ENCODE results near the gene ZNF221. TPM values are rescaled to one million over a fixed set of nuclear protein-coding genes. Genes with fewer than 3 reads are reported as not detected.

ZNF221 gene
- total RNA-seq, 4 donors from 2014 or later: 2.2 to 6.8 (median 4.0) TPM

- TF ChIP-seq CTCF (IDR thresholded peaks at IDR 0.05): no peak
- DNase-seq (ENCODE audit: low spot score): no peak
Observed at GRCh38 chr19:43997631-43998290, 46.7 kb downstream of the ZNF221 start.

DNA sequence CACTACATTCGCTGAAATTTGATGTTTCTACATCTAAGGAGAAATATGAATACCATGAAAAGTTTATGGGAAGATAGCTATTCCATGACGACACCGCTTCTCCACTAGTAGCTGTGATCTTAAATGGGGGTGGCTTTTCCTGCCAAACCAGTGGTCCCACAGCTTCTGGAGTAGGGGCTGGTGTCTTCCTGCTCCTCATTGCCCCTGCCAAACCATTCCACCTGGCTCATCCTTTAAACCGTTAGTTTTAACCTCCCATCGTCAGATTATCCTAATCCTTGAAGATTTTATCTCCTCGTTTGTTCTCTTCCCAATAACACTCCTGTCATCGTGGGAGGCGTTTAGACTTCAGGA, 51.2 kb downstream of the ZNF221 start:
- ATAC-seq (ENCODE audit: low FRiP score) (no peak), DNase-seq (ENCODE audit: low spot score) (no peak)
- no peak for TF ChIP-seq CTCF (IDR thresholded peaks at IDR 0.05)

More at GRCh38 chr19:43997631-43998290, 46.7 kb downstream of the ZNF221 start:
- no peak for ATAC-seq (ENCODE audit: low FRiP score)

DNA sequence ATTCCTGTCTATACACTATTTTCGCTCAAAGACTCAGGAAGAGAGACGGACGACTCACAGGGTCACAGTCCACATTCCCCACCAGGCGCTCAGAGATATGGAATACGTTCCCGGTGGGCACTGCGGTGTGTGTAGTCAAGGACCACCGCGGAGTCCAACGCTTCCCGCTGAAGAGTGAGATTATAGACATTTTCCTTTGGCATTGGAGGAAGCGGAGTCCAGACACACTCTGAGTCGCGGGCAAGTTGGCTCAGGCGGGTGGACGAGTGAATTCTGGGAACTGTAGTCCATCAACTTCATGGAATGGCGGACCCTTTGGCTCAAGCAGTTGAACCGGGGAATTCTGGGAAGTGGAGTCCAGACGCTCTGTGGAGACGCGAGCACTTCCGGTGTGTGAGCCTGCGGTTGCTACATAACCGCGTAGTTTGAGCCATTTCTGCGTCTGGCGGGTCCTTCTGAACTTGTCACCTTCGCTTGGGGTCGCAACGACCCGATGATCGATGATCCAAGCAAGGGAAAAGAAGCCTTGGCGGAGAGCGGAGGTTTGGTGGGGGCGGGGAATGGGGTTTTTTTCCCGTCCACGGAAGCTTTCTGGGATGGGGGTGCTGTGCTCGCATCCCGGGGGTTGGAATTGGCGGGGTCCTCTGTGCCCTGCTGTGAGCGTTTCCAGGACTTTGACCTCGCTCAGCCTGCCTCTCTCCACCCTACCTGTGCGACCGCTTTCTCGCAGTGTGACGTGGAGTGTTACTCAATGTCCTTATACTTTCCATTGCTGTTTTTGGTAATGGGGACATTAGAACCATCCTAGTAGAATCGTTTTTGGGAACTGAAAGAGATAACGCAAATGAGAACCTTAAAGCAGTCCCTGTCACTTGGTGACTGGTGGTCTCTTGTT, 51.8 kb downstream of the ZNF221 start, which contains the start of gene ZNF230:
TSS of gene ZNF230 (plus strand) at position 392 of the 895 bp plus-strand sequence. CDS start 4,122 bp downstream, outside the sequence.
- ATAC-seq (ENCODE audit: low FRiP score): peak; percentile 98

DNA sequence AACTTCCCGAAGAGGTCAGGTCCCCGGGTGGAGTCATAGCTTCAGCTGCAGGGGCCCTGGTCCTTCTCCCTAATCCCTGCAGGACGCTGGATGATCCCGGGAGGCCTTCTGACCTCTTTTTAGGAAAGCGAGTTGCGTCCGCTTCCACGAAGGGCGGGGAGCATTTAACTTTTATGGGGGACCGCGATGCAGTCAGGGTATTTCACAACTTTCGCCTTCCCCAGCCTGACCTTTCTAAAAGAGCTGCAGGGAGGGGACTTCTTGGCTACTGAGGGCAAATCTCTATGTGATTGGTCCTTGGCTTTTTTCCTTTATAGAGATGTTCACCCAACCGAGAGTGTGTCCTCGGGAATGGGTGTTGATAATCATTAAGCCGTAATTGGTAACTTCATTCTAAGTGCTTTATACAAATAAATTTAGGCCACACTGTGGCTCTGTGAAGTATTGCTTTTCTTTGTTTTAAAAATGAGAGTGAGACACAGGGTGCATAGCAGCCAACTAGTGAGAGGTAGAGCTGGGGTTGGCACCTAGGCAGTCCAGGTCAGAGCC, 52.5 kb downstream of the ZNF221 start:
- DNase-seq (ENCODE audit: low spot score) (no peak), ATAC-seq (ENCODE audit: low FRiP score) (no peak)
- no peak for TF ChIP-seq CTCF (IDR thresholded peaks at IDR 0.05)

More for the DNA sequence above, 51.8 kb downstream of the ZNF221 start, which contains the start of gene ZNF230:
- DNase-seq (ENCODE audit: low spot score): peak; percentile 58
- no peak for TF ChIP-seq CTCF (IDR thresholded peaks at IDR 0.05)

GRCh38 chr19:44005973-44006372, 54.9 kb downstream of the ZNF221 start:
- DNase-seq (ENCODE audit: low spot score): no peak
- TF ChIP-seq CTCF (IDR thresholded peaks at IDR 0.05): no peak
- ATAC-seq (ENCODE audit: low FRiP score): no peak

DNA sequence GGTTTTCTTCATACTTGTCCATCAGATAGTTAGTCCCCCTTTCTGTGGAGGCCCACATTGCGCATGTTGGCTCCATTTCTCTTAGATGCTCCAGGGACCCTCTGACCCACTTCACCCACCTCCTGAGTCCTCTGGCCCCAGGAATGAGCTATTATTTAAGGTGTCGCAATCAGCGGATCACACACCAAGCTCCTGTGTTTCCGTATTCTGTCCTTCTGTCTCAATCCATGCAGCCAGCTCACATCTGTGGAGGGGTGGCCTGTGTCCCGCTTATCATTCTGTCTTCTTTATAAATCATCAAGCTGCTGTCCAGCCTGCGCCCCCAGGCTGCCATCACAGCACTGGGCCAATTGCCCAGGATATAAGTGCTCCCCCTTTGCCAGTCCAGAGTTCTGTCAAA, 56.4 kb downstream of the ZNF221 start:
- no peak for TF ChIP-seq CTCF (IDR thresholded peaks at IDR 0.05)
- no peak for ATAC-seq (ENCODE audit: low FRiP score)
- no peak for DNase-seq (ENCODE audit: low spot score)

Data from omental fat pad (tissue), 4 donors.